ENCODE measurements around the gene C6orf136. TPM values are rescaled to one million over a fixed set of nuclear protein-coding genes. Genes with fewer than 3 reads are reported as not detected.

Gene C6orf136
- total and polyA plus RNA-seq, 9 of the 15 experiments (the other 6 are each of a cell fraction or from before 2014, with no cell fraction given), result 14.1 to 63.1 (median 18.4) TPM

GRCh38 chr6:30672445-30673253, 25.7 kb downstream of the C6orf136 start, which contains the start of gene DHX16 (continued):
- TF ChIP-seq, protein P1, sequence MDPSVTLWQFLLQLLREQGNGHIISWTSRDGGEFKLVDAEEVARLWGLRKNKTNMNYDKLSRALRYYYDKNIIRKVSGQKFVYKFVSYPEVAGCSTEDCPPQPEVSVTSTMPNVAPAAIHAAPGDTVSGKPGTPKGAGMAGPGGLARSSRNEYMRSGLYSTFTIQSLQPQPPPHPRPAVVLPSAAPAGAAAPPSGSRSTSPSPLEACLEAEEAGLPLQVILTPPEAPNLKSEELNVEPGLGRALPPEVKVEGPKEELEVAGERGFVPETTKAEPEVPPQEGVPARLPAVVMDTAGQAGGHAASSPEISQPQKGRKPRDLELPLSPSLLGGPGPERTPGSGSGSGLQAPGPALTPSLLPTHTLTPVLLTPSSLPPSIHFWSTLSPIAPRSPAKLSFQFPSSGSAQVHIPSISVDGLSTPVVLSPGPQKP (CRISPR knock-in tag; IDR thresholded peaks at IDR 0.05), result no peak
- no peak for TF ChIP-seq ZFPM2 (CRISPR knock-in tag; IDR thresholded peaks at IDR 0.05)
- TF ChIP-seq HMG20B (CRISPR knock-in tag; IDR thresholded peaks at IDR 0.05), result no peak
- TF ChIP-seq GABPA (tag; conservative IDR thresholded peaks at IDR 0.05; ENCODE audit: low read depth), result peak; percentile 88
- TF ChIP-seq, protein P2, sequence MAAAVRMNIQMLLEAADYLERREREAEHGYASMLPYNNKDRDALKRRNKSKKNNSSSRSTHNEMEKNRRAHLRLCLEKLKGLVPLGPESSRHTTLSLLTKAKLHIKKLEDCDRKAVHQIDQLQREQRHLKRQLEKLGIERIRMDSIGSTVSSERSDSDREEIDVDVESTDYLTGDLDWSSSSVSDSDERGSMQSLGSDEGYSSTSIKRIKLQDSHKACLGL (CRISPR knock-in tag; IDR thresholded peaks at IDR 0.05; ENCODE audit: borderline replicate concordance, poor library complexity, severe bottlenecking), result no peak
- no peak for TF ChIP-seq SIRT6 (IDR thresholded peaks at IDR 0.05; ENCODE audit: low read depth, low read length)
- TF ChIP-seq, protein P3, sequence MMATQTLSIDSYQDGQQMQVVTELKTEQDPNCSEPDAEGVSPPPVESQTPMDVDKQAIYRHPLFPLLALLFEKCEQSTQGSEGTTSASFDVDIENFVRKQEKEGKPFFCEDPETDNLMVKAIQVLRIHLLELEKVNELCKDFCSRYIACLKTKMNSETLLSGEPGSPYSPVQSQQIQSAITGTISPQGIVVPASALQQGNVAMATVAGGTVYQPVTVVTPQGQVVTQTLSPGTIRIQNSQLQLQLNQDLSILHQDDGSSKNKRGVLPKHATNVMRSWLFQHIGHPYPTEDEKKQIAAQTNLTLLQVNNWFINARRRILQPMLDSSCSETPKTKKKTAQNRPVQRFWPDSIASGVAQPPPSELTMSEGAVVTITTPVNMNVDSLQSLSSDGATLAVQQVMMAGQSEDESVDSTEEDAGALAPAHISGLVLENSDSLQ (IDR thresholded peaks at IDR 0.05), result no peak
- peak; percentile 63 for TF ChIP-seq CREM (IDR thresholded peaks at IDR 0.05; ENCODE audit: low read depth)
- 0 out of 2 replicates have a peak, but pooled peaks have one; percentile 20 for TF ChIP-seq RAD51 (IDR thresholded peaks at IDR 0.05; ENCODE audit: borderline replicate concordance, low read depth)
- TF ChIP-seq, protein P4, sequence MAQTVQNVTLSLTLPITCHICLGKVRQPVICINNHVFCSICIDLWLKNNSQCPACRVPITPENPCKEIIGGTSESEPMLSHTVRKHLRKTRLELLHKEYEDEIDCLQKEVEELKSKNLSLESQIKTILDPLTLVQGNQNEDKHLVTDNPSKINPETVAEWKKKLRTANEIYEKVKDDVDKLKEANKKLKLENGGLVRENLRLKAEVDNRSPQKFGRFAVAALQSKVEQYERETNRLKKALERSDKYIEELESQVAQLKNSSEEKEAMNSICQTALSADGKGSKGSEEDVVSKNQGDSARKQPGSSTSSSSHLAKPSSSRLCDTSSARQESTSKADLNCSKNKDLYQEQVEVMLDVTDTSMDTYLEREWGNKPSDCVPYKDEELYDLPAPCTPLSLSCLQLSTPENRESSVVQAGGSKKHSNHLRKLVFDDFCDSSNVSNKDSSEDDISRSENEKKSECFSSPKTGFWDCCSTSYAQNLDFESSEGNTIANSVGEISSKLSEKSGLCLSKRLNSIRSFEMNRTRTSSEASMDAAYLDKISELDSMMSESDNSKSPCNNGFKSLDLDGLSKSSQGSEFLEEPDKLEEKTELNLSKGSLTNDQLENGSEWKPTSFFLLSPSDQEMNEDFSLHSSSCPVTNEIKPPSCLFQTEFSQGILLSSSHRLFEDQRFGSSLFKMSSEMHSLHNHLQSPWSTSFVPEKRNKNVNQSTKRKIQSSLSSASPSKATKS (CRISPR knock-in tag; IDR thresholded peaks at IDR 0.05), result no peak
- no peak for TF ChIP-seq SREBF2 (CRISPR knock-in tag; IDR thresholded peaks at IDR 0.05)
- no peak for TF ChIP-seq ZNF79 (CRISPR knock-in tag; IDR thresholded peaks at IDR 0.05; ENCODE audit: low read depth)
- TF ChIP-seq SAP30 (IDR thresholded peaks at IDR 0.05; ENCODE audit: borderline replicate concordance, insufficient read depth, low read depth, low read length, poor library complexity, severe bottlenecking), result peak; percentile 87
- no peak for TF ChIP-seq ZC3H8 (IDR thresholded peaks at IDR 0.05)
- no peak for TF ChIP-seq ZNF561 (CRISPR knock-in tag; conservative IDR thresholded peaks at IDR 0.05)
- TF ChIP-seq, protein P5, sequence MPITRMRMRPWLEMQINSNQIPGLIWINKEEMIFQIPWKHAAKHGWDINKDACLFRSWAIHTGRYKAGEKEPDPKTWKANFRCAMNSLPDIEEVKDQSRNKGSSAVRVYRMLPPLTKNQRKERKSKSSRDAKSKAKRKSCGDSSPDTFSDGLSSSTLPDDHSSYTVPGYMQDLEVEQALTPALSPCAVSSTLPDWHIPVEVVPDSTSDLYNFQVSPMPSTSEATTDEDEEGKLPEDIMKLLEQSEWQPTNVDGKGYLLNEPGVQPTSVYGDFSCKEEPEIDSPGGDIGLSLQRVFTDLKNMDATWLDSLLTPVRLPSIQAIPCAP (CRISPR knock-in tag; IDR thresholded peaks at IDR 0.05; ENCODE audit: borderline replicate concordance), result no peak
- TF ChIP-seq HMGN3 (IDR thresholded peaks at IDR 0.05; ENCODE audit: borderline replicate concordance, extremely low read depth, insufficient read length, low read depth, low read length), result no peak
- TF ChIP-seq RHOXF2B (CRISPR knock-in tag; conservative IDR thresholded peaks at IDR 0.05), result no peak
- TF ChIP-seq ATF3 (IDR thresholded peaks at IDR 0.05), result no peak
- TF ChIP-seq ATF3 (CRISPR knock-in tag; conservative IDR thresholded peaks at IDR 0.05), result peak; percentile 70; the same call in 1 of the 2 replicates
- no peak for TF ChIP-seq HLTF (IDR thresholded peaks at IDR 0.05)

All from K562 (cell line).